B cell (primary cell): ENCODE data around the gene CD300H.

Source experiments
- EZH2 ChIP-seq: IDR thresholded peaks from 2 replicates; pipeline ENCODE4 v1.6.1; 2012; ENCODE audit warnings: borderline replicate concordance, low read depth, mild to moderate bottlenecking, moderate library complexity, low read length; ENCODE audit not compliant: insufficient read depth, poor library complexity, severe bottlenecking
- TF ChIP-seq, protein P1 (sequence below): fragments of 200-600 bp; IDR thresholded peaks from one replicate; pipeline ENCODE4 v1.8.0; 2022; ENCODE audit warnings: antibody characterized with exemption, mild to moderate bottlenecking

- TF ChIP-seq EZH2, result no peak
- TF ChIP-seq, protein P1, sequence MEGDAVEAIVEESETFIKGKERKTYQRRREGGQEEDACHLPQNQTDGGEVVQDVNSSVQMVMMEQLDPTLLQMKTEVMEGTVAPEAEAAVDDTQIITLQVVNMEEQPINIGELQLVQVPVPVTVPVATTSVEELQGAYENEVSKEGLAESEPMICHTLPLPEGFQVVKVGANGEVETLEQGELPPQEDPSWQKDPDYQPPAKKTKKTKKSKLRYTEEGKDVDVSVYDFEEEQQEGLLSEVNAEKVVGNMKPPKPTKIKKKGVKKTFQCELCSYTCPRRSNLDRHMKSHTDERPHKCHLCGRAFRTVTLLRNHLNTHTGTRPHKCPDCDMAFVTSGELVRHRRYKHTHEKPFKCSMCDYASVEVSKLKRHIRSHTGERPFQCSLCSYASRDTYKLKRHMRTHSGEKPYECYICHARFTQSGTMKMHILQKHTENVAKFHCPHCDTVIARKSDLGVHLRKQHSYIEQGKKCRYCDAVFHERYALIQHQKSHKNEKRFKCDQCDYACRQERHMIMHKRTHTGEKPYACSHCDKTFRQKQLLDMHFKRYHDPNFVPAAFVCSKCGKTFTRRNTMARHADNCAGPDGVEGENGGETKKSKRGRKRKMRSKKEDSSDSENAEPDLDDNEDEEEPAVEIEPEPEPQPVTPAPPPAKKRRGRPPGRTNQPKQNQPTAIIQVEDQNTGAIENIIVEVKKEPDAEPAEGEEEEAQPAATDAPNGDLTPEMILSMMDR, result no peak
These were observed 8.3 kb downstream of the CD300H start for GRCh38 chr17:74558882-74559519.
